RWPE2 (cell line): ENCODE data around the gene ENSA.

Experiments used
- ATAC-seq: fragments of 200-7000 bp; cut with Tn5 transposase; 3 replicates; pipeline ENCODE4 v1.9.1; 2021; ENCODE audit warnings: low read depth
- DNase-seq: peaks from one replicate; pipeline ENCODE4 v3.0.0-alpha.2; 2020; ENCODE audit warnings: low spot score
- H3K27ac ChIP-seq: fragments of 450-650 bp; 2 replicates; pipeline ENCODE4 v1.5.1; 2017; ENCODE audit warnings: mild to moderate bottlenecking; ENCODE audit not compliant: poor library complexity, severe bottlenecking
- H3K27me3 ChIP-seq: fragments of 250-450 bp; sonication (Bioruptor Pico); 2 replicates; pipeline ENCODE4 v1.5.1; 2021; ENCODE audit warnings: mild to moderate bottlenecking, moderate library complexity; ENCODE audit not compliant: insufficient read depth, poor library complexity, severe bottlenecking
- H3K36me3 ChIP-seq: fragments of 250-450 bp; sonication (Bioruptor Pico); 2 replicates; pipeline ENCODE4 v1.5.1; 2020; ENCODE audit warnings: low read depth, mild to moderate bottlenecking, moderate library complexity
- H3K4me1 ChIP-seq: fragments of 250-450 bp; sonication (Bioruptor Pico); 2 replicates; pipeline ENCODE4 v1.5.1; 2021; ENCODE audit warnings: mild to moderate bottlenecking, moderate library complexity; ENCODE audit not compliant: insufficient read depth, poor library complexity, severe bottlenecking
- H3K4me3 ChIP-seq: fragments of 250-450 bp; sonication (Bioruptor Pico); 2 replicates; pipeline ENCODE4 v1.5.1; 2021; ENCODE audit warnings: mild to moderate bottlenecking, moderate library complexity; ENCODE audit not compliant: severe bottlenecking
- H3K9me3 ChIP-seq: fragments of 250-450 bp; sonication (Bioruptor Pico); 2 replicates; pipeline ENCODE4 v1.5.1; 2021; ENCODE audit warnings: mild to moderate bottlenecking, moderate library complexity; ENCODE audit not compliant: severe bottlenecking
- CTCF ChIP-seq: fragments of 450-650 bp; IDR thresholded peaks from one replicate; pipeline ENCODE4 v1.5.1; 2017; ENCODE audit warnings: mild to moderate bottlenecking, moderate library complexity; ENCODE audit not compliant: poor library complexity, severe bottlenecking

The ENSA gene

DNA sequence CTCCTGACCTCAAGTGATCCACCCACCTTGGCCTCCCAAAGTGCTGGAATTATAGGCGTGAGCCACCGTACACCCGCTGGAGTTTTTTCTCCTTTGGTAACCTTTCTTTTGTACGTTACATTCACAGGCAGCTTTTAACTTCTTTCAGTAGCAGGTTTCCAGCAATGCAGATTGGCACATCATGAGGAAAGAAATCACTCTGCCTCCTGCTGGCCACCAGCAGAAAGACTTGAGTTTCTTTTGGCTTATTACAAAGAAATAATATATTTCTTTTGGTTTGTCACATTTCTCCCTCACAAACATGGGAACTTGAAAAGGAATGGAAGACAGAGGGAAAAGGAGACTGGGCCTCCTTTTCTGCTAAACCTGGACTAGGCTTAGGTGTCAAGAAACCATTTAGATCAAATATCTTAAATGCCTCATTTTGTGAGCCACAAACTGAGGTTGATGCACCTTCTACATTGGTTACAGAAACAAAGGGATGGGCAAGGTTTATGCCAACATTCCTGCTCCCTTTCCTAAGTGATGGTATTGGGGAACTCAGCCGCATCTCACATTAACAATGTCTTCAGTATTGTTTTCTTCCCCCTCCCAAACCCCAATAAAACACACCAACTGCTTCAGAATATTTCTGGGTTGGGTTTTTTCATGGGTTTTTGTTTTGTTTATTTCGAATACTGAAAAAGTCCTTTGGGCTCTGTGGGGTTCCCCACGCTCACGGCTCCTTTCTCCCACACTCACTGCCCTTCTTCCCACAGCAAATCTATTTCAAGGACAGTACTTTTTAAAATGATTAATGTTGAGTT is 7.7 kb downstream of the ENSA start:
- ATAC-seq (no peak), DNase-seq (no peak)
- peaks cover 85% of the 10 kb centered on the region for H3K36me3 ChIP-seq
- no peak overlapping the region for H3K4me3 ChIP-seq
- no peaks in the 10 kb centered on the region for H3K27me3 ChIP-seq
- no peaks in the 10 kb centered on the region for H3K9me3 ChIP-seq
- peak overlapping the region; percentile 68 for H3K27ac ChIP-seq
- peaks cover 43% of the 10 kb centered on the region for H3K4me1 ChIP-seq
- TF ChIP-seq CTCF: peak; percentile 53

DNA sequence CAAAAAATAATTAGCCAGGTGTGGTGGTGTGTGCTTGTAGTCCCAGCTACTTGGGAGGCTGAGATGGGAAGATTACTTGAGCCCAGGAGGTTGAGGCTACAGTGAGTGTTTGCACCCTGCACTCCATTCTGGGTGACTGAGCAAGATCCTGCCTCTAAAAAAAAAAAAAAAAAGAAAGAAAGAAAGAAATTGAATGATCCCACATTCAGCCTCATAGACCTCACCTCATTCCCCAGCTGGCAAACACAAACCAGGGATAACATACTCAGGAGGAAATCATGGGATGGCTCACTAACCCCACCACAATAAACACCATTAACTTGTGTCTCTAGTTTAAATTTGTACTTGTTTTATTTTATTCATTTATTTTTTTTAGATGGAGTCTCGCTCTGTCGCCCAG is 8.5 kb downstream of the ENSA start:
- Histone ChIP-seq H3K36me3 (peaks cover 85% of the 10 kb centered on the region), H3K27me3 (no peaks in the 10 kb centered on the region), H3K4me1 (peaks cover 36% of the 10 kb centered on the region), H3K9me3 (no peaks in the 10 kb centered on the region), H3K27ac (peak overlapping the region; percentile 68), H3K4me3 (no peak overlapping the region)
- TF ChIP-seq CTCF: no peak
- no peak for DNase-seq
- ATAC-seq: no peak

DNA sequence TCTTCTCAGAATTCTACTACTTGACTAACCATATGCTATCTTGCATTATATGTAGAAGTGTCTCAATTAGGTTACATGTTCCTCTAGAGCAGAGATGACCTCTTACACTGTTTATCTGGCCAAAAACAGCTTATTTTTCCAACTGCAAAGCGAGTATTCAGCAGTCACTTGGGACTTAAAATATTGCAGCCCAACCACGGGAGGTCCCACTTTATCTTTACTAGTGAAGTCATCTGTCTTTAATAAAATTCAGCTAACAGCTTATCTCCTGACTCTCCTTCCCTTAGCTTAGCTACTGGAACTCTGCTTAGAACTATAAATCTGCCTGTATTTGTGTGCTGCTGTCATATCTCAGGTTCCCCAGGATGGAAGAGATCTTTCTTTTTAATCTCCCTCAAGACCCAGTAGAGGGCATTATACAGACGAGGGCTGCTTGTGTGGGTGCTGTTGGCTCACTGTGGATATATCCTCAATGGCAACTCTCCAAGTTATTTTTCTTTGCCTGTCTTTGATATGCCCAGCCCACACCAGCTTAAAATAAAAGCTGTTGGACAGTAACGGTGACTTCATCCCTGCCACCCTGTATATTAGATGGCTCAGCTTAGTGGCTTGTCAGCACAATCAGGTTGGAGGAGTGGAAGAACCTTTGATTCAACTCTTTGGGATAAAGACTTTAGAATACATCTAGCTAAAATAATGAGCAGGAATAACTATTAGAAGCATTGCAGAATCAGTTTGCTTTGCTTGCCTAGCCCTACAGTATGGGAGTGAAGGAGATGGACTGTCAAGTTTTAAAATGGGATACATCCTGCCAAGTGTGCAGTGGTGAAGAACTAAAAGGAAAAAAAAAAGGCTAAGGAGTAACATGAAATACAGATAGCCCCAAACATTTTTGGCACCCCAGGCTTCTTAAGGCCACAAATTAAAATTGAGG is 9.6 kb downstream of the ENSA start:
- peak overlapping the region; percentile 68 for H3K27ac ChIP-seq
- DNase-seq: no peak
- no peak overlapping the region for H3K4me3 ChIP-seq
- no peaks in the 10 kb centered on the region for H3K9me3 ChIP-seq
- peaks cover 88% of the 10 kb centered on the region for H3K36me3 ChIP-seq
- H3K27me3 ChIP-seq: no peaks in the 10 kb centered on the region
- H3K4me1 ChIP-seq: peaks cover 35% of the 10 kb centered on the region
- ATAC-seq: peak; percentile 70
- TF ChIP-seq CTCF: peak; percentile 69

- no peak for TF ChIP-seq CTCF
- Histone ChIP-seq H3K4me1 (peaks cover 52% of the 10 kb centered on the region), H3K36me3 (peaks cover 71% of the 10 kb centered on the region), H3K27ac (peak overlapping the region; percentile 98), H3K9me3 (no peaks in the 10 kb centered on the region), H3K4me3 (no peak overlapping the region), H3K27me3 (no peaks in the 10 kb centered on the region)
- DNase-seq (no peak), ATAC-seq (no peak)
Measured at GRCh38 chr1:150615346-150616201, 13.8 kb downstream of the ENSA start.
